ENCODE results near the gene NEU2.

Gene NEU2

GRCh38 chr2:233059797-233060500, 27.5 kb downstream of the NEU2 start, which contains the start of gene INPP5D:
TSS of gene INPP5D (plus strand) at chr2:233060342. CDS start at chr2:233060479, 137 bp downstream.
- H3K4ac ChIP-seq (ENCODE audit: low read depth in 1 of 2, low read length in 2 of 2) = no peak within 1 kb of the TSS
- no peaks in the 10 kb centered on the region for H3K79me1 ChIP-seq (replicated peaks; ENCODE audit: low read length, poor library complexity, severe bottlenecking)
- no peak within 1 kb of the TSS for H3K23ac ChIP-seq (ENCODE audit: low read length in 2 of 2)
- H3K27ac ChIP-seq (ENCODE audit: low read length, poor library complexity, severe bottlenecking) = no peak within 1 kb of the TSS
- no peak within 1 kb of the TSS for H2AFZ ChIP-seq (ENCODE audit: low read depth, low read length)
- no peak within 1 kb of the TSS for H3K4me2 ChIP-seq (ENCODE audit: low read length, poor library complexity, severe bottlenecking)
- H3K18ac ChIP-seq (ENCODE audit: low read depth in 1 of 2, low read length in 2 of 2) = no peak within 1 kb of the TSS
- H3K9ac ChIP-seq (ENCODE audit: low read length) = no peak within 1 kb of the TSS
- no peaks in the 10 kb centered on the region for H3K9me3 ChIP-seq (ENCODE audit: control insufficient read depth, low read length)
- H3K4me1 ChIP-seq (ENCODE audit: control insufficient read depth, insufficient read depth, low read depth, low read length) = peaks cover 4% of the 10 kb centered on the region
- no peak within 1 kb of the TSS for H2BK15ac ChIP-seq (ENCODE audit: low read depth, poor library complexity, severe bottlenecking)
- no peak within 1 kb of the TSS for H4K8ac ChIP-seq (ENCODE audit: low read length)
- no peak for DNase-seq
- H3K36me3 ChIP-seq (ENCODE audit: control insufficient read depth in 1 of 2, insufficient read depth in 2 of 2, low read depth in 1 of 2, low read length in 2 of 2) = no peaks in the 10 kb centered on the region
- no peak within 1 kb of the TSS for H2AK5ac ChIP-seq (ENCODE audit: low read length, severe bottlenecking)
- H2BK5ac ChIP-seq (ENCODE audit: low read depth, low read length, poor library complexity, severe bottlenecking) = no peak within 1 kb of the TSS
- H3K14ac ChIP-seq (ENCODE audit: low read length in 2 of 2) = no peak within 1 kb of the TSS
- 85% methylated on average over 26 of the region's 26 CpGs for WGBS
- peak within 1 kb of the TSS; percentile 54 for H4K91ac ChIP-seq (ENCODE audit: low read length)
- no peak within 1 kb of the TSS for H2BK12ac ChIP-seq (ENCODE audit: low read length in 2 of 2)
- no peak within 1 kb of the TSS for H3K4me3 ChIP-seq (ENCODE audit: insufficient read depth in 1 of 2, low read depth in 1 of 2, low read length in 2 of 2)
- H3K27me3 ChIP-seq (ENCODE audit: control insufficient read depth in 1 of 2, insufficient read depth in 1 of 2, low read length in 2 of 2) = peaks cover 2 to 17% of the 10 kb centered on the region in 2 experiments
- no peak within 1 kb of the TSS for H2BK120ac ChIP-seq (ENCODE audit: low read depth, low read length)

- H2BK5ac ChIP-seq (ENCODE audit: low read depth, low read length, poor library complexity, severe bottlenecking) = no peak overlapping the region
- no peak overlapping the region for H2AFZ ChIP-seq (ENCODE audit: low read depth, low read length)
- no peaks in the 10 kb centered on the region for H3K36me3 ChIP-seq (ENCODE audit: control insufficient read depth in 1 of 2, insufficient read depth in 2 of 2, low read depth in 1 of 2, low read length in 2 of 2)
- DNase-seq = no peak
- no peak overlapping the region for H2BK12ac ChIP-seq (ENCODE audit: low read length in 2 of 2)
- H4K8ac ChIP-seq (ENCODE audit: low read length) = no peak overlapping the region
- peaks cover 0 to 11% of the 10 kb centered on the region in 2 experiments for H3K27me3 ChIP-seq (ENCODE audit: control insufficient read depth in 1 of 2, insufficient read depth in 1 of 2, low read length in 2 of 2)
- no peak overlapping the region for H3K4me3 ChIP-seq (ENCODE audit: insufficient read depth in 1 of 2, low read depth in 1 of 2, low read length in 2 of 2)
- H3K14ac ChIP-seq (ENCODE audit: low read length in 2 of 2) = no peak overlapping the region
- H3K4me1 ChIP-seq (ENCODE audit: control insufficient read depth, insufficient read depth, low read depth, low read length) = peaks cover 4% of the 10 kb centered on the region
- no peak overlapping the region for H3K18ac ChIP-seq (ENCODE audit: low read depth in 1 of 2, low read length in 2 of 2)
- no peak overlapping the region for H3K23ac ChIP-seq (ENCODE audit: low read length in 2 of 2)
- H4K91ac ChIP-seq (ENCODE audit: low read length) = peak overlapping the region; percentile 54
- H2AK5ac ChIP-seq (ENCODE audit: low read length, severe bottlenecking) = no peak overlapping the region
- H3K4me2 ChIP-seq (ENCODE audit: low read length, poor library complexity, severe bottlenecking) = no peak overlapping the region
- no peak overlapping the region for H2BK15ac ChIP-seq (ENCODE audit: low read depth, poor library complexity, severe bottlenecking)
- H3K9me3 ChIP-seq (ENCODE audit: control insufficient read depth, low read length) = no peaks in the 10 kb centered on the region
- no peaks in the 10 kb centered on the region for H3K79me1 ChIP-seq (replicated peaks; ENCODE audit: low read length, poor library complexity, severe bottlenecking)
- WGBS = 95% methylated on average over 13 of the region's 13 CpGs
- no peak overlapping the region for H3K9ac ChIP-seq (ENCODE audit: low read length)
- H3K4ac ChIP-seq (ENCODE audit: low read depth in 1 of 2, low read length in 2 of 2) = no peak overlapping the region
- no peak overlapping the region for H2BK120ac ChIP-seq (ENCODE audit: low read depth, low read length)
- no peak overlapping the region for H3K27ac ChIP-seq (ENCODE audit: low read length, poor library complexity, severe bottlenecking)
Measured at GRCh38 chr2:233060501-233060979, 28.1 kb downstream of the NEU2 start.

- Histone ChIP-seq H3K27ac (ENCODE audit: low read length, poor library complexity, severe bottlenecking) (no peak overlapping the region), H2BK120ac (ENCODE audit: low read depth, low read length) (no peak overlapping the region), H4K8ac (ENCODE audit: low read length) (no peak overlapping the region), H3K9ac (ENCODE audit: low read length) (no peak overlapping the region), H3K23ac (ENCODE audit: low read length in 2 of 2) (no peak overlapping the region), H3K14ac (ENCODE audit: low read length in 2 of 2) (no peak overlapping the region), H3K36me3 (ENCODE audit: control insufficient read depth in 1 of 2, insufficient read depth in 2 of 2, low read depth in 1 of 2, low read length in 2 of 2) (no peaks in the 10 kb centered on the region), H3K18ac (ENCODE audit: low read depth in 1 of 2, low read length in 2 of 2) (no peak overlapping the region), H3K9me3 (ENCODE audit: control insufficient read depth, low read length) (no peaks in the 10 kb centered on the region), H3K79me1 (replicated peaks; ENCODE audit: low read length, poor library complexity, severe bottlenecking) (no peaks in the 10 kb centered on the region), H2AFZ (ENCODE audit: low read depth, low read length) (no peak overlapping the region), H4K91ac (ENCODE audit: low read length) (no peak overlapping the region), H2BK15ac (ENCODE audit: low read depth, poor library complexity, severe bottlenecking) (no peak overlapping the region), H2BK5ac (ENCODE audit: low read depth, low read length, poor library complexity, severe bottlenecking) (no peak overlapping the region), H3K4ac (ENCODE audit: low read depth in 1 of 2, low read length in 2 of 2) (no peak overlapping the region), H3K27me3 (ENCODE audit: control insufficient read depth in 1 of 2, insufficient read depth in 1 of 2, low read length in 2 of 2) (peaks cover 0 to 11% of the 10 kb centered on the region in 2 experiments), H3K4me3 (ENCODE audit: insufficient read depth in 1 of 2, low read depth in 1 of 2, low read length in 2 of 2) (no peak overlapping the region), H3K4me1 (ENCODE audit: control insufficient read depth, insufficient read depth, low read depth, low read length) (peaks cover 4% of the 10 kb centered on the region), H2AK5ac (ENCODE audit: low read length, severe bottlenecking) (no peak overlapping the region), H2BK12ac (ENCODE audit: low read length in 2 of 2) (no peak overlapping the region), H3K4me2 (ENCODE audit: low read length, poor library complexity, severe bottlenecking) (no peak overlapping the region)
- DNase-seq = no peak
- 80% methylated on average over 10 of the region's 10 CpGs for WGBS
Measured at GRCh38 chr2:233060980-233061590, 28.6 kb downstream of the NEU2 start.

- Histone ChIP-seq H2BK5ac (ENCODE audit: low read depth, low read length, poor library complexity, severe bottlenecking) (no peak overlapping the region), H3K4me2 (ENCODE audit: low read length, poor library complexity, severe bottlenecking) (no peak overlapping the region), H3K79me1 (replicated peaks; ENCODE audit: low read length, poor library complexity, severe bottlenecking) (no peaks in the 10 kb centered on the region), H3K4me3 (ENCODE audit: insufficient read depth in 1 of 2, low read depth in 1 of 2, low read length in 2 of 2) (no peak overlapping the region), H3K27me3 (ENCODE audit: control insufficient read depth in 1 of 2, insufficient read depth in 1 of 2, low read length in 2 of 2) (peaks cover 0 to 11% of the 10 kb centered on the region in 2 experiments), H3K4ac (ENCODE audit: low read depth in 1 of 2, low read length in 2 of 2) (no peak overlapping the region), H3K9me3 (ENCODE audit: control insufficient read depth, low read length) (no peaks in the 10 kb centered on the region), H2BK12ac (ENCODE audit: low read length in 2 of 2) (no peak overlapping the region), H4K8ac (ENCODE audit: low read length) (no peak overlapping the region), H3K9ac (ENCODE audit: low read length) (no peak overlapping the region), H2AK5ac (ENCODE audit: low read length, severe bottlenecking) (no peak overlapping the region), H3K36me3 (ENCODE audit: control insufficient read depth in 1 of 2, insufficient read depth in 2 of 2, low read depth in 1 of 2, low read length in 2 of 2) (no peaks in the 10 kb centered on the region), H3K23ac (ENCODE audit: low read length in 2 of 2) (no peak overlapping the region), H2BK15ac (ENCODE audit: low read depth, poor library complexity, severe bottlenecking) (no peak overlapping the region), H3K18ac (ENCODE audit: low read depth in 1 of 2, low read length in 2 of 2) (peak overlapping the region in 1 of 2 experiments; percentile 30), H3K27ac (ENCODE audit: low read length, poor library complexity, severe bottlenecking) (no peak overlapping the region), H2AFZ (ENCODE audit: low read depth, low read length) (peak overlapping the region; percentile 36), H4K91ac (ENCODE audit: low read length) (no peak overlapping the region), H2BK120ac (ENCODE audit: low read depth, low read length) (no peak overlapping the region), H3K14ac (ENCODE audit: low read length in 2 of 2) (no peak overlapping the region), H3K4me1 (ENCODE audit: control insufficient read depth, insufficient read depth, low read depth, low read length) (peaks cover 4% of the 10 kb centered on the region)
- WGBS = 56% methylated on average over 12 of the region's 12 CpGs
- peak; percentile 60 for DNase-seq
Measured at GRCh38 chr2:233061591-233062450, 29.3 kb downstream of the NEU2 start.

Data from mesenchymal stem cell (in vitro differentiated cells and primary cell).